ENCODE measurements around the gene PHLDB2. TPM values are rescaled to one million over a fixed set of nuclear protein-coding genes. Genes with fewer than 3 reads are reported as not detected.

Gene PHLDB2
- total RNA-seq, 1 donor from 2014 or later: 54.3 TPM

DNA sequence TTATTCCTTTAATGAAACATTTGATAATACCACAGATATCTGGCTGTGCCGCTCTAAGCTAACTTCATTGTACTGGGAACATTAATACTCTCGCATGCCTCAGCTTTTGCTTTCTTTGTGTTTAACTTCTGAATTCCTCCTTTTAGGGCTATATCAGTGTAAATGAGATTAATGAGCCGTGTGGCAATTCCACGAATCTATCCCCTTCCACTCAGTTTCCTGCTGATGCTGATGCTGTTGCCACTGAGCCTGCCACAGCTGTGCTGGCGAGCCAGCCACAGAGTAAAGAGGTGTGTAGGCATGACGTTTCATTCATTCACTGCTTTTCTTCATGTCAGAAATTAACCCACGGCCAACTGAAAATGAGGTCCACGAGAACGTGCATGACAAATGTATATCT is 89.7 kb downstream of the PHLDB2 start:
- no peaks in the 10 kb centered on the region for H3K27me3 ChIP-seq (ENCODE audit: control insufficient read depth in 3 of 3, insufficient read depth in 3 of 3, low read length in 3 of 3)

DNA sequence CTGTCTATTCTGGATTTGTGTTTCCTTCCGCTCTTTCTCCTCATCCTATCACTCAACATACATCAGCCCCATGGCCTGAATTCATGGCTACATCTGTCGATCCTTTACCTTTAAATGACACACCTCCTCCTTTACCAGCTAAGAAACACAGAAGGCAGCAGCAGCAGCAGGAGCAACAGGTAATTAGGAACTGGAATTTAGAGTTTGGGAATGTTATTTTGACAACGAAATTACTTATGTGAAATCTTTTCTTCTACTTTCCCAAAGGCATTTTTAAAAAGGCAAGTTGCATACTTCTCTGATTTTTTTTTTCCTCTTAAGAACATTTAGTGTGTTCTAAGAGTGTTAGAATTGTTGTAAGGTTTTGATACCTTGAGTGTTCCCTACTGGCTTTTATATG is 90.6 kb downstream of the PHLDB2 start:
- Histone ChIP-seq H3K27ac (ENCODE audit: low read depth, low read length) (no peak overlapping the region), H3K4me3 (ENCODE audit: low read length in 3 of 3) (no peak overlapping the region), H3K4me1 (ENCODE audit: control insufficient read depth in 3 of 3, insufficient read depth in 3 of 3, low read length in 3 of 3) (no peaks in the 10 kb centered on the region), H3K27me3 (ENCODE audit: control insufficient read depth in 3 of 3, insufficient read depth in 3 of 3, low read length in 3 of 3) (no peaks in the 10 kb centered on the region), H3K9me3 (ENCODE audit: control insufficient read depth in 3 of 3, low read length in 3 of 3) (no peaks in the 10 kb centered on the region), H3K36me3 (ENCODE audit: control insufficient read depth in 3 of 3, insufficient read depth in 3 of 3, low read length in 3 of 3) (peaks cover 0 to 9% (median 0%) of the 10 kb centered on the region in 3 donors), H3K9ac (ENCODE audit: low read depth in 1 of 3, low read length in 3 of 3) (no peak overlapping the region)

More for the DNA sequence above, 89.7 kb downstream of the PHLDB2 start:
- Histone ChIP-seq H3K9me3 (ENCODE audit: control insufficient read depth in 3 of 3, low read length in 3 of 3) (no peaks in the 10 kb centered on the region), H3K4me3 (ENCODE audit: low read length in 3 of 3) (no peak overlapping the region), H3K9ac (ENCODE audit: low read depth in 1 of 3, low read length in 3 of 3) (no peak overlapping the region), H3K4me1 (ENCODE audit: control insufficient read depth in 3 of 3, insufficient read depth in 3 of 3, low read length in 3 of 3) (no peaks in the 10 kb centered on the region), H3K36me3 (ENCODE audit: control insufficient read depth in 3 of 3, insufficient read depth in 3 of 3, low read length in 3 of 3) (peaks cover 0 to 8% (median 0%) of the 10 kb centered on the region in 3 donors), H3K27ac (ENCODE audit: low read depth, low read length) (no peak overlapping the region)

DNA sequence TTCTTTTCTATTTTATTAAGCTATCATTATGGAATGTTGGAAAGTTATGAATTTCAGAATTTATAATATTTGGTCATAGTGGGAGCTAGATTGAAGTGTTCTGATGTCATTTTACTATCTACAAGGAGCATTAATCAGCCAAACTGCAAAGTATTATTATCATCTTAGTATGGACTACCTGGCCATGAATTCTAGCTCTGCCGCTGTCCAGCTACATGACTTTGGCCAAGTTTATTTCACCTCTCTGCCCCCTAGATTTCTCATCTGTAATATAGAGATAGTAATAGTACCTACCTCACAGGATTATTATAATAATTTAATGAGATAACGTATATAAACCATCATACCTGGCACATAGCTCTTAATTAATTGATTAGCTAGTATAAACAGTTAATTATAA is 92.0 kb downstream of the PHLDB2 start:
- Histone ChIP-seq H3K9ac (ENCODE audit: low read depth in 1 of 3, low read length in 3 of 3) (no peak overlapping the region), H3K9me3 (ENCODE audit: control insufficient read depth in 3 of 3, low read length in 3 of 3) (no peaks in the 10 kb centered on the region), H3K4me1 (ENCODE audit: control insufficient read depth in 3 of 3, insufficient read depth in 3 of 3, low read length in 3 of 3) (no peaks in the 10 kb centered on the region), H3K36me3 (ENCODE audit: control insufficient read depth in 3 of 3, insufficient read depth in 3 of 3, low read length in 3 of 3) (peaks cover 0 to 9% (median 0%) of the 10 kb centered on the region in 3 donors), H3K4me3 (ENCODE audit: low read length in 3 of 3) (no peak overlapping the region), H3K27me3 (ENCODE audit: control insufficient read depth in 3 of 3, insufficient read depth in 3 of 3, low read length in 3 of 3) (no peaks in the 10 kb centered on the region), H3K27ac (ENCODE audit: low read depth, low read length) (no peak overlapping the region)

DNA sequence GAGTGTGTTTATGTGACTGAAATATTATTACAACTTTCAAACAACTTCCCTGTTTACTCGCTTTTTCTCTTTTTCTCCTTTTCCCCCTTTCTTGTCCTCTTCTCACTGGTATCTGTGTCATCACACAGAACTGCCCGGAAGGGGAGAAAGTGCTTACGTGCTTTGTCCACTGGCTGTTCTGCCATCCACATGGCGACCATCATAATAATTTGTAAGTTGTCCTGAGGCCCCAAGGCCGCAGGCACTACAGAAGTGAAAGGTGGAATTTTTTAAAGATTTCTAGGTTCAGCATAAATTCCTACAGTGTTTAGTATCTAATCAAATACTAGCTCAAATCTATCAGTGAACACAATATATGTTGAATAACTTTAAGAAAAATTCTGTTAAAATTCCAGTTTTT is 93.0 kb downstream of the PHLDB2 start:
- Histone ChIP-seq H3K36me3 (ENCODE audit: control insufficient read depth in 3 of 3, insufficient read depth in 3 of 3, low read length in 3 of 3) (peaks cover 0 to 9% (median 0%) of the 10 kb centered on the region in 3 donors), H3K9me3 (ENCODE audit: control insufficient read depth in 3 of 3, low read length in 3 of 3) (no peaks in the 10 kb centered on the region), H3K9ac (ENCODE audit: low read depth in 1 of 3, low read length in 3 of 3) (no peak overlapping the region), H3K27me3 (ENCODE audit: control insufficient read depth in 3 of 3, insufficient read depth in 3 of 3, low read length in 3 of 3) (no peaks in the 10 kb centered on the region), H3K4me1 (ENCODE audit: control insufficient read depth in 3 of 3, insufficient read depth in 3 of 3, low read length in 3 of 3) (peaks cover 0 to 2% (median 0%) of the 10 kb centered on the region in 3 donors), H3K4me3 (ENCODE audit: low read length in 3 of 3) (no peak overlapping the region), H3K27ac (ENCODE audit: low read depth, low read length) (no peak overlapping the region)

DNA sequence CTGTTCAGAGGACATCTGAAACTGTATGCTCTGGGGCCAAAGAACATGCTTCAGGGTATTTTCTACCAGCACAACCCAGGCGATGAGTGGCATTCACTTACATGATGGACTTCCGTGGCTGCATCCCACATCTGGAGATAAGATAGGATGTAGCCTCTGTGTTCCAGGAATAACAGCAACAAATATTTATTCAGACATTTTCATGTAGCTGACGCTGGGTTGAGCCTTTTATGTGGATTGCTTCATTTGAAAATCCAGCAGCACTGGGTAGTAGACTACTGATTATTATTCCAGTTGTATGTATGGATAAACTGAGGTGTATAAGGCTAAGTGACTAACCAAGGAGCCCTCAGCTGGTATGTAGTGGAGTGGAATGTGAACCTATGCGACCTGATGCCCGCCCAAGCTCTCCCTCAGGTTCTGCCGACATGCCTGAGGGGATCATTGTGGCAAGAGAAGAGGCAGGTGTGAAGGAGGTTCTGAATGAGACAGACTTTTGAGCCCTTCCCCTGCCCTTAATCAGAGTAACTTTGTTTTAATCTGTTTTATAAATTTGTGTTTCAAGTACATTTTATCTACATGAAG is 93.9 kb downstream of the PHLDB2 start:
- H3K27ac ChIP-seq (ENCODE audit: low read depth, low read length): no peak overlapping the region
- no peak overlapping the region for H3K9ac ChIP-seq (ENCODE audit: low read depth in 1 of 3, low read length in 3 of 3)
- no peaks in the 10 kb centered on the region for H3K27me3 ChIP-seq (ENCODE audit: control insufficient read depth in 3 of 3, insufficient read depth in 3 of 3, low read length in 3 of 3)
- no peak overlapping the region for H3K4me3 ChIP-seq (ENCODE audit: low read length in 3 of 3)
- H3K9me3 ChIP-seq (ENCODE audit: control insufficient read depth in 3 of 3, low read length in 3 of 3): no peaks in the 10 kb centered on the region
- peaks cover 0 to 9% (median 0%) of the 10 kb centered on the region in 3 donors for H3K36me3 ChIP-seq (ENCODE audit: control insufficient read depth in 3 of 3, insufficient read depth in 3 of 3, low read length in 3 of 3)
- peaks cover 0 to 2% (median 0%) of the 10 kb centered on the region in 3 donors for H3K4me1 ChIP-seq (ENCODE audit: control insufficient read depth in 3 of 3, insufficient read depth in 3 of 3, low read length in 3 of 3)

DNA sequence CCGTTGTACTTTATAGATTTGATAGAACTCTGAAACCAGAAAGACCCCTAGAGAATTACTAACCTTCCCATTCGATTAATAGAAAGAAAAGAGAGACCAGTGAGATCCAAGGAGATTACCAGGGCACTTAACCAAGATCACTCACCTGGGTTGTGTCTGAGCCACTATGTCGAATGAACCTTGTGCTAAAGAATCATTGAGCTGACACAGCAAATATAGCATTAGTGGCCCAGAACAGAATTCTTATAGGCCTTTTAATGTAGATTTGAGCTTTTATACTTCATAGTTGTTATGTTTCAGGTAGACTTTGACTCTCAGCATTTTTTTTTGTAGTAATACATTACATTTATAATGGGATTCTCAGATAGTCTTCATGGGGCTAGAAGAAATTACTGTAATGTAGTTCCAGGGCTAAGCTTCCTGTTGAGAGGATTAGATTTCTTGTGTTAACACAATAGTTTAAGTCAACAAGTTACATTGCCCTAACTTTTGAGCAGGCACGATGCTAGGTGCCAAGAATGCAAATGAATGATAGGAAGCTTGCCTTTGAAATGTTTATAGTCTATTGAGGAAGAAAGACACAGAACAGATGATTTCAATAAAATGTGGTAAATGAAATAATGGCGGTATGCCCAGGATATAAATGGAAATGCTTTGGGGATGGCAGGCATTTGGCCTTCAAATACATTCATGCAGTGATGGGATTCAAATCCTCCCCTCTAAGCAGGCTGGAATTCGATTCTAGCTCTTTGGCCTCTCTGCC is 95.3 kb downstream of the PHLDB2 start:
- Histone ChIP-seq H3K27me3 (ENCODE audit: control insufficient read depth in 3 of 3, insufficient read depth in 3 of 3, low read length in 3 of 3) (no peaks in the 10 kb centered on the region), H3K27ac (ENCODE audit: low read depth, low read length) (no peak overlapping the region), H3K4me1 (ENCODE audit: control insufficient read depth in 3 of 3, insufficient read depth in 3 of 3, low read length in 3 of 3) (peaks cover 0 to 2% (median 0%) of the 10 kb centered on the region in 3 donors), H3K4me3 (ENCODE audit: low read length in 3 of 3) (no peak overlapping the region), H3K9me3 (ENCODE audit: control insufficient read depth in 3 of 3, low read length in 3 of 3) (no peaks in the 10 kb centered on the region), H3K9ac (ENCODE audit: low read depth in 1 of 3, low read length in 3 of 3) (no peak overlapping the region), H3K36me3 (ENCODE audit: control insufficient read depth in 3 of 3, insufficient read depth in 3 of 3, low read length in 3 of 3) (peaks cover 0 to 9% (median 0%) of the 10 kb centered on the region in 3 donors)

DNA sequence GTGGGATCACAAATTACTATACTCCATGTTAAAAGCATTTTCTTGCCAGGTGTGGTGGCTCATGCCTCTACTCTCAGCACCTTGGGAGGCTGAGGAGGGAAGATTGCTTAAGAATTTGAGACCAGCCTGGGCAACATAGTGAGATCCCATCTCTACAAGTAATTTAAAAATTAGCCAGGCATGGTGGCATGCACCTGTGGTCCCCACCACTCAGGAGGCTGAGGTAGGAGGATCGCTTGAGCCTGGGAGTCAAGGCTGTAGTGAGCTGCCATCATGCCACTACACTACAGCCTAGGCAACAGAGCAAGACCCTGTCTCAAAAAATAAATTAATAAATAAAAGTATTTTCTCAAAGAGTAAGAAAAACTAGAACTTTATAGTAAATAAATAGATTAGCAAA is 96.8 kb downstream of the PHLDB2 start:
- no peak overlapping the region for H3K9ac ChIP-seq (ENCODE audit: low read depth in 1 of 3, low read length in 3 of 3)
- H3K4me3 ChIP-seq (ENCODE audit: low read length in 3 of 3): no peak overlapping the region
- H3K4me1 ChIP-seq (ENCODE audit: control insufficient read depth in 3 of 3, insufficient read depth in 3 of 3, low read length in 3 of 3): peaks cover 0 to 2% (median 0%) of the 10 kb centered on the region in 3 donors
- no peaks in the 10 kb centered on the region for H3K27me3 ChIP-seq (ENCODE audit: control insufficient read depth in 3 of 3, insufficient read depth in 3 of 3, low read length in 3 of 3)
- no peaks in the 10 kb centered on the region for H3K9me3 ChIP-seq (ENCODE audit: control insufficient read depth in 3 of 3, low read length in 3 of 3)
- H3K27ac ChIP-seq (ENCODE audit: low read depth, low read length): no peak overlapping the region
- H3K36me3 ChIP-seq (ENCODE audit: control insufficient read depth in 3 of 3, insufficient read depth in 3 of 3, low read length in 3 of 3): peaks cover 0 to 9% (median 0%) of the 10 kb centered on the region in 3 donors

DNA sequence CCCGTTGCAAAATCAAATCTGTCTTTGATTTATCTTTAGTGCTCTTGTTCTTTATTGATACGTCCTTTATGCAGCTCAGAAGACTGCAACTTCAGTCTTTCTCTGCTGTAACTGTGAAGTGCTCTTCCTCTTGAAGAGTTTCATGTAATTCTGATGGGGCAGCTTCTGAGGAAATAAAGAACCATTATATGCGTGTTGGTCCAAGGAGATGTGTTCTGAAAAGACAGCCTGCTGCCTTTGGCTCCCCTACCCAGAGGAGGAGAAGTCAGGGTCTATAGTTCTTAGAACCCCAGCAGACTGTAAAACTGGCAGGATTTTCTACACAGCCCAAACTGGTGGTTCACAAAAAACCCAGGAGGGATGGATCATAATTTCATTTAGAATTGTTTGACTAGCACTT is 97.4 kb downstream of the PHLDB2 start:
- H3K9ac ChIP-seq (ENCODE audit: low read depth in 1 of 3, low read length in 3 of 3): no peak overlapping the region
- H3K9me3 ChIP-seq (ENCODE audit: control insufficient read depth in 3 of 3, low read length in 3 of 3): no peaks in the 10 kb centered on the region
- peaks cover 0 to 9% (median 0%) of the 10 kb centered on the region in 3 donors for H3K36me3 ChIP-seq (ENCODE audit: control insufficient read depth in 3 of 3, insufficient read depth in 3 of 3, low read length in 3 of 3)
- no peak overlapping the region for H3K4me3 ChIP-seq (ENCODE audit: low read length in 3 of 3)
- H3K27me3 ChIP-seq (ENCODE audit: control insufficient read depth in 3 of 3, insufficient read depth in 3 of 3, low read length in 3 of 3): no peaks in the 10 kb centered on the region
- H3K27ac ChIP-seq (ENCODE audit: low read depth, low read length): no peak overlapping the region
- H3K4me1 ChIP-seq (ENCODE audit: control insufficient read depth in 3 of 3, insufficient read depth in 3 of 3, low read length in 3 of 3): peaks cover 0 to 2% (median 0%) of the 10 kb centered on the region in 3 donors

DNA sequence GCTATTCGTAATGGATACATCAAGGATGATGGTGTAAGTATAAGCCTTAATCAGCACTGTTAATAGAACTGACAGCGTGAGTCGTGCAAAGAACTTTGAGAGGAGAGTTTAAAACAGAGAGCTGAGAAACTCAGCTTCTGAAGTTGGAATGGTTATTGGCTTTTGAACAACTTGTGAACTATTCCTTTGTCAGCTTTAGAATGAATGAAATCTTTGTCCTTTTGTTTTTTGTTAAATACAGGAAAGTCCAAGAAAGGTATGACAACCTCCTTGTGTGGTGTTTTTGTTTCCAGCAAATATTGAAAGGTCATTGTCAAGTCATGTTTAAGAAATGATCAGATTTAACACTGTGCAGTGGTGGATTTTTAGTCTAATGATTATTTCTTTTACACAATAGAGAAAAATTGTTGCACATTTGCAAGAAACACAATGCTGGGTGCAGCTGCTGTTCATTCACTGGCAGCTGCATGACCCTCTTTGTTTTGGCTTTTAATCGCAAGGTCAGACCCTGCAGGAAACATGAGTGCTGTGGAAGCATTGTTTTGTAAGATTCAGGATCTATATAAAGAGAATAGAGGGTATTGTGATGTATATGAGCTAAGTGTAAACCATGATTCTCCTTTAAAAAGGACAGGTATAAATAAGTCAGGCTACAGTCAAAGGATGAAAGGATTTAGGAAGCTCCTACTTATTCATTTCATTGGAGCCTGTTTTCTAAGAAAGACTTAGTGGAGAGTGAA is 98.1 kb downstream of the PHLDB2 start:
- Histone ChIP-seq H3K36me3 (ENCODE audit: control insufficient read depth in 3 of 3, insufficient read depth in 3 of 3, low read length in 3 of 3) (peaks cover 0 to 13% (median 0%) of the 10 kb centered on the region in 3 donors), H3K9ac (ENCODE audit: low read depth in 1 of 3, low read length in 3 of 3) (no peak overlapping the region), H3K4me3 (ENCODE audit: low read length in 3 of 3) (no peak overlapping the region), H3K4me1 (ENCODE audit: control insufficient read depth in 3 of 3, insufficient read depth in 3 of 3, low read length in 3 of 3) (peaks cover 0 to 2% (median 0%) of the 10 kb centered on the region in 3 donors), H3K27ac (ENCODE audit: low read depth, low read length) (no peak overlapping the region), H3K9me3 (ENCODE audit: control insufficient read depth in 3 of 3, low read length in 3 of 3) (no peaks in the 10 kb centered on the region), H3K27me3 (ENCODE audit: control insufficient read depth in 3 of 3, insufficient read depth in 3 of 3, low read length in 3 of 3) (no peaks in the 10 kb centered on the region)

Measured in skeletal muscle tissue (tissue), 4 donors.